ENCODE measurements around the gene SLC31A1.

DNA sequence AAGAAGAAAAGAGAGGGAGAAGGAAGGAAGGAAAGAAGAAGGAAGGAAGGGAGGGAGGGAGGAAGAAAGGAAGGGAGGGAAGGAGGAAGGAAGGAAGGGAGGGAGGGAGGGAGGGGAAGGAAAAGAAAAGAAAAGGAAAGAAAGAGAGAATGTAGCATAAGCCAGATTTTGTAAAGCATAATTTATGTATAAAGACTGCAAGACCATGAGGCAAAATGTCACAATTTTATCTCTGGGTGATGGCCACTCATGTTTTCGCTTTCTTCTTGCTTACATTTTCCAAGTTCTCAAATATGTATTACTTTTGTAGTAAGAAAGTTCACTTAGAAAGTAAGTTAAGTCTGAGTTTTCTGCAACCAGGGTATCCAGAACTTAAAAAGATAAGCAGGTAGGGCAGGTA, 85.2 kb downstream of the SLC31A1 start:
- TF ChIP-seq, protein P1, sequence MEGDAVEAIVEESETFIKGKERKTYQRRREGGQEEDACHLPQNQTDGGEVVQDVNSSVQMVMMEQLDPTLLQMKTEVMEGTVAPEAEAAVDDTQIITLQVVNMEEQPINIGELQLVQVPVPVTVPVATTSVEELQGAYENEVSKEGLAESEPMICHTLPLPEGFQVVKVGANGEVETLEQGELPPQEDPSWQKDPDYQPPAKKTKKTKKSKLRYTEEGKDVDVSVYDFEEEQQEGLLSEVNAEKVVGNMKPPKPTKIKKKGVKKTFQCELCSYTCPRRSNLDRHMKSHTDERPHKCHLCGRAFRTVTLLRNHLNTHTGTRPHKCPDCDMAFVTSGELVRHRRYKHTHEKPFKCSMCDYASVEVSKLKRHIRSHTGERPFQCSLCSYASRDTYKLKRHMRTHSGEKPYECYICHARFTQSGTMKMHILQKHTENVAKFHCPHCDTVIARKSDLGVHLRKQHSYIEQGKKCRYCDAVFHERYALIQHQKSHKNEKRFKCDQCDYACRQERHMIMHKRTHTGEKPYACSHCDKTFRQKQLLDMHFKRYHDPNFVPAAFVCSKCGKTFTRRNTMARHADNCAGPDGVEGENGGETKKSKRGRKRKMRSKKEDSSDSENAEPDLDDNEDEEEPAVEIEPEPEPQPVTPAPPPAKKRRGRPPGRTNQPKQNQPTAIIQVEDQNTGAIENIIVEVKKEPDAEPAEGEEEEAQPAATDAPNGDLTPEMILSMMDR (IDR thresholded peaks at IDR 0.05 in 8 of 11, conservative IDR thresholded peaks at IDR 0.05 in 3 of 11), result no peak
- TF ChIP-seq POLR2A (IDR thresholded peaks at IDR 0.05), result no peak
- no peak for TF ChIP-seq POLR2AphosphoS5 (IDR thresholded peaks at IDR 0.05)
